Tongue (tissue), 2 donors: Measurements from ENCODE around the gene FSIP1. TPM values are rescaled to one million over a fixed set of nuclear protein-coding genes. Genes with fewer than 3 reads are reported as not detected.

ENCODE experiments used
- DNase-seq: peaks from one replicate; pipeline ENCODE4 v3.0.0-alpha.2; 2015
- total RNA-seq: library from RNA; depleted of rRNA; stranded (reverse); fragments of >200 nt; gene quantifications from one replicate; pipeline ENCODE4 v1.2.3, GENCODE V29; 2014

FSIP1 gene
- total RNA-seq, 1 donor from 2014 or later, result 0.10 TPM

GRCh38 chr15:39582286-39582976 lies 200.2 kb downstream of the FSIP1 start:
- peak; percentile 32 for DNase-seq

GRCh38 chr15:39581793-39582285 lies 200.8 kb downstream of the FSIP1 start:
- DNase-seq, result peak; percentile 47

GRCh38 chr15:39581242-39581792 lies 201.3 kb downstream of the FSIP1 start:
- DNase-seq, result peak; percentile 35

DNA sequence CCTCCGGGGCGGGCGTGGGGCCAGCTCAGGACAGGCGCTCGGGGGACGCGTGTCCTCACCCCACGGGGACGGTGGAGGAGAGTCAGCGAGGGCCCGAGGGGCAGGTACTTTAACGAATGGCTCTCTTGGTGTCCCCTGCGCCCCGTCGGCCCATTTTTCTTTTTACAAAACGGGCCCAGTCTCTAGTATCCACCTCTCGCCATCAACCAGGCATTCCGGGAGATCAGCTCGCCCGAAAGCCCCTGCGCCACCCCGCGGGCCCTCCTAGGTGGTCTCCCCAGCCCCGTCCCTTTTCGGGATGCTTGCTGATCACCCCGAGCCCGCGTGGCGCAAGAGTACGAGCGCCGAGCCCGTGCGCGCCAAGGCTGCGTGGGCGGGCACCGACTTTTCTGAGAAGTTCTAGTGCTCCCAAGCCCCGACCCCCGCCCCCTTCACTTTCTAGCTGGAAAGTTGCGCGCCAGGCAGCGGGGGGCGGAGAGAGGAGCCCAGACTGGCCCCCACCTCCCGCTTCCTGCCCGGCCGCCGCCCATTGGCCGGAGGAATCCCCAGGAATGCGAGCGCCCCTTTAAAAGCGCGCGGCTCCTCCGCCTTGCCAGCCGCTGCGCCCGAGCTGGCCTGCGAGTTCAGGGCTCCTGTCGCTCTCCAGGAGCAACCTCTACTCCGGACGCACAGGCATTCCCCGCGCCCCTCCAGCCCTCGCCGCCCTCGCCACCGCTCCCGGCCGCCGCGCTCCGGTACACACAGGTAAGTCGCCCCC lies 202.0 kb downstream of the FSIP1 start, which contains the start of gene THBS1:
Gene THBS1 (plus strand): TSS at position 595 of the 757 bp plus-strand sequence. CDS start 779 bp downstream, outside the sequence.
- peak; percentile 95 for DNase-seq

DNA sequence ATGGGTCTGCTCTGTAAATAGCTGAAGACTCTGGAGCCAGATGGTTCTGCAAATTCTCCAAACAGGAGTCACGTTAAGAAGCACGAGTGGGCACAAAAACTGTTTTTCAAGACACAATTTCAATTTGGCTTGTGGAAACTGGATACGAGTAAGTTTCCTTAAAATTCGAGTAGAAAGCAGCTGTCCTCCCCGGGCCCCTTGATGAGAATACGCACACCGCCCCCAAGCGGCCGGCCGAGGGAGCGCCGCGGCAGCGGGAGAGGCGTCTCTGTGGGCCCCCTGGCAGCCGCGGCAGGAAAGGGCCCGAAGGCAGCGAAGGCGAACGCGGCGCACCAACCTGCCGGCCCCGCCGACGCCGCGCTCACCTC lies 202.5 kb downstream of the FSIP1 start:
- DNase-seq, result peak; percentile 97

- peak; percentile 83 for DNase-seq
Observed at GRCh38 chr15:39579487-39580116, 203.0 kb downstream of the FSIP1 start.

GRCh38 chr15:39578851-39579486 lies 203.7 kb downstream of the FSIP1 start:
- no peak for DNase-seq

- no peak for DNase-seq
Observed at GRCh38 chr15:39575180-39575579, 207.5 kb downstream of the FSIP1 start.

DNA sequence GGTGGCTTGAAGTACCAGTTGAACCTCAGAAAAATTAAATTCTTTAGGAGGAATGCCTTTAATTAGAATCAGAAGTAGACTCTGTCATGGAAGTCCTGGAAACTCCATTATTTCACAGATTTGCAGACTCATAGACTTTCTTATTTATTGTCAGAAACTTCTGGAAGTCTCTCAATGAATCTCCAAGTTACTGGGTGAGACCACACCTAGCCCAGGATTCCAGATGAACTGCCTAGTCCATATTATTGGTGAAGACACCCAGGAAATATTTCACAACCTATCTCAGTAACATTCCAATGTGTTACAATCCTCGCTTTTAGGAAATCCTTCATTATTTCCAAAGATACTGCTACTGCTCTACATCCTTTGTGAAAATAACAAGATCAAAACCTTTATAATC lies 208.2 kb downstream of the FSIP1 start:
- DNase-seq, result no peak

DNA sequence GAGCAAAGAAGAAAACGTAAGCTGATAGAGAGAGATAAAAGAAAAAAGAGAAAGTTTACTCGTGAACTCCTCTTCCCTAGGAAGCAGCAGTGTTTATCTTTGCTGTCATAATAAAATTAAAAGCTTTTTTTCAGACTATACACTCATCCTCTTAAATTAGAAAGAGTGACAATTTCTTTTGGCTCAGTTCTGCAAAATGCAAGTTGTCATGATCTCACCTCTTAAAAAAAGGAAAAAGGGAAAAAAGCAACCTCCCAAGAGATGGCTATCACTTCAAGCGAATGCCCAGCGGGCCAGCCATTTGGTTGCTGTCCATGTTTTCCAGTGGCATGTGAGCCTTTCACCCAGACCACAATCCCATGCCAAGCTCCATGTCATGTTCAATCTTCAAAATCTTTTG lies 208.8 kb downstream of the FSIP1 start:
- peak; percentile 67 for DNase-seq

DNA sequence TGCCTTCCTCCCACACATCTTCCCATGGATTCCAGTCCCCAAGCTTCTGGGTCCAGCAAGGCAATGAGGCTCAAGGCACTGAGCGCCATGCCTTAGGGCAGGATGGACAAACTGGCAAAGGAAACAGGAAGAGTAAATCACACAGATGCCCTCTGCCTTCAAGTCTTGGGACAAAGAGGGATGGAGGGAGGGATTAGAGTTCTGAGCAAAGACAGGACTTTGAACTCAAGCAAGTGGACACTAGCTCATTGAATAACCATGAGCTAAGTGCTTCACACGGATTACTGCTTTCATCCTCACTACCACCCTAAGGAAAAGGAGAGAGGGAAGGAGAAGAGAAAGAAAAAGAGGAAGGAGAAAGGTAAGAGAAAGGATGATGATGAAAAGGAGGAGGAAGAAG lies 209.4 kb downstream of the FSIP1 start:
- no peak for DNase-seq

- no peak for DNase-seq
Observed at GRCh38 chr15:39565851-39566250, 216.8 kb downstream of the FSIP1 start.

GRCh38 chr15:39564972-39565665 lies 217.5 kb downstream of the FSIP1 start:
- peak; percentile 78 for DNase-seq

GRCh38 chr15:39558421-39558820 lies 224.2 kb downstream of the FSIP1 start:
- DNase-seq, result no peak

DNA sequence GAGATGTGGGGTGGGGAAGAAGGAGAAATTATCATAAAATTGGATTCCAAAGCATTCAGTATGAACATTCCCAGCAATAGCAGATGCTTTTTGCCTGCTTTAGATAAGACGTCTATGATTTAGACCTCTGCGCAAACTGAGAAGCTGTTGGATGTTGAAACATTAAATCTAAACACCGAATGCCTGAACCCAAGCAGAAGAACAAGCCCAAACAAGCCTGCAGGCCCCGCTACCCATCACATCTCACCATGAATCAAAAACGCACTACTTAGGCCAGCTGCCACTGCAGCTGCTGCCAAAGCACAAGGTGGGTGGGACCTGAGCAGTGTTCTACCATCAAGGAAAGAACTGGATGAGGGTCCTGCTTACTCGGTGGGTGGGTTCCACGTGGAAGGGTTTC lies 226.2 kb downstream of the FSIP1 start:
- DNase-seq, result peak; percentile 48

DNA sequence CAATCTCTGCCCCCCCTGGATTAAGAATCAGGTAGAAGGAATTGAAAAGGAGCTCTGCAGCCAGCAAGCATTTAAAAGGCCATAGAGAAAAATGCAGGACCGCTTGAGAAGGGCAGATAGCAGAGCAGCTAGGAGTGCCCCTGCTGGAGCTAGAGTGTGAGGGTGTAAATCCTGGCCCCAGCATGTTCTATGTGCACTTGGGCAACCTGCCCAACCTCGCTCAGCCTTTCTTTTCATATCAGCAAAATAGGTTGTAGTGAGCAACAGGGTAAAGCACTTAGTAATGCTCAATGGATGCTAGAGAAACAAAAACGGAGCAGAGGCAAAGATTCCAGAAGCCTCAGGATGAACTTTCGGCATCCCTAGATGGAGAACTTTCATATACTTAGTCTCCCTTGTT lies 226.8 kb downstream of the FSIP1 start:
- DNase-seq, result no peak

DNA sequence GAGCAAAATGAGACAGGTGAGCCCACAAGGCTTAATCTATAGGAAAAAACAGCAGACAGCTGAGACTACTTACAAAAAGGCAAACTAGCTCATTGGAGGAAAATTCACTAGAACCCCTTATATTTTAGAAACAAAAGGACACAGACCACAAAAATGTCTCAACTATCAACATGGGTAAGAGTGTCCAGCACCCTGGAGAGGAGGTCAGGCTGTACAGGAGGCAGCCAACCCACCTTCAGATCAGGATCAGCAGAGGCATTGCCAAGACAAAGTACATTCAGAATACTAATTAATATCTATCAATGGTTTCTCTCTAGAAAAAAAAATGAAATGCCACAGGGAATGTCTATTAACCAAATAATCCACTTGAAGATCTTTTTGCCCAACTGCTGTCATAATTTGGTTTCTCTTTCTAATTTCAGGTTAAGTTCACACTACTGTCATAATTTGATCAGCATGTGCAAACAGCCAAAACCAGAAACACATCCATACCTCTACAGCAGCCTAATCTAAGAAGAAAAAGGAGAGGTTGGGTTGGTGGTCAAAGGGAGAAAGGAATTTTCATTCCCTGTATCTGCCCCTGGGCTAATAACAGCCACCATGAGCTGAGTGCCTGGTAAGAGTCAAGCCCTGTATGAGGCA lies 227.8 kb downstream of the FSIP1 start:
- no peak for DNase-seq

GRCh38 chr15:39553947-39554693 lies 228.5 kb downstream of the FSIP1 start:
- DNase-seq, result no peak

DNA sequence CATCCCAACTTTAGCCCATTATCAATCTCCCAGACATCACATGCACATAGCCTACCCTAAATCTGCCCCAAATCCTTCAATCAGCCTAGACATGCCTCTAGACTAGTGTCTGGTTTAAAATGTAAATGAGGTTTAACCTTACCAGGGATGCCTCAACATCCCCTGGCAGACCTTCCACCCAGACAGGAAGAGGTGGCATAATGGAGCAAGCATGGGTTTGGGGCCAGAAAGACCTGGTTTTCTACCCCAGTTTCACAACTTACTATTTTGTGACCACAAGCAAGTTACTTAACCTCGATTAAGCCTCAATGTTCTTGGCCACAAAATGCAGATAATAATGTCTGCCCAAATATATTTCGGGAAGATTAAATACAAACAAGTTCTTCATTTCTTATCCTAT lies 230.1 kb downstream of the FSIP1 start:
- no peak for DNase-seq

DNA sequence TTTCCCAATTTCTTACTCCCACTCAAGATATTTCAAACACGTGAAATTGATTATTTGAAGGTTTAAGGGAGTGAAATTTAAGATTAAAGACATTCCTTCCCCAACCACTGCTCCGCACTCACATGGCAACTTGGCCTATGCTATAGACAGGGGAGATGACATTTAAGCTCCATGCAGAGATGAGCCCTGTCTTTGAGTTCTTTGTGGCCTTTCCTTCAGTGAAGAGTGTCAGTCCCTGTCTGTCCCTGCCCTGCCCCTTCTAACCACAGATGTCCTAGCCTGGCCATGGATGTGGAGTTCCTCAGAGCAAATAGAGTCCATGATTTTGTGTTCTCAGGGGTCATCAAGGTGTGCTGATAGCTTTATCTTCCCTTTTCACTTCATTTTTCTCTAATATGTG lies 231.2 kb downstream of the FSIP1 start:
- no peak for DNase-seq
